NCI-H2107 treated with DMSO at 0.1 percent for 48 hours (cell line): ENCODE measurements around the gene SERP2.

Source experiments
- DNase-seq: peaks from one replicate; lab custom pipeline; 2025; ENCODE audit not compliant: unreplicated experiment; lab: John Stamatoyannopoulos, UW

Gene SERP2

DNA sequence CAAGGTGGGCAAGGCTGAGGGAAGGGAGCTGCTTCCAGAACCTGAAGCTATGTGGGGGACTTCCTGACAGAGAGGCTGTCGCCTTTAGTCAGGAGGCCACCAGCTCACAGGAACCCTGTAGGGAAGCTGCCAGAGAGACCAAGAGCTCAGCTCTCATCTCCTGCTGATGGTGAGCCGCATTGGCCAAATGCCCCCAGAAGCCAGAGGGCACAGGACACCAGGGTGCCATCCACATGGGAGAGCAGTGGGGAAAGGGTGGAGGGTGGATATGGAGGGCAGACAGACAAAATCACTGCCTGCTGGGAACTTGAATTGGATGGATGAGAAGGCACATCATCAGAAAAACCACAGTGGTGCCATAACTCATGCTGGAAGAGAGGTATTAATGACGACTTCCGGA is 36.0 kb downstream of the SERP2 start:
- no peak for DNase-seq

DNA sequence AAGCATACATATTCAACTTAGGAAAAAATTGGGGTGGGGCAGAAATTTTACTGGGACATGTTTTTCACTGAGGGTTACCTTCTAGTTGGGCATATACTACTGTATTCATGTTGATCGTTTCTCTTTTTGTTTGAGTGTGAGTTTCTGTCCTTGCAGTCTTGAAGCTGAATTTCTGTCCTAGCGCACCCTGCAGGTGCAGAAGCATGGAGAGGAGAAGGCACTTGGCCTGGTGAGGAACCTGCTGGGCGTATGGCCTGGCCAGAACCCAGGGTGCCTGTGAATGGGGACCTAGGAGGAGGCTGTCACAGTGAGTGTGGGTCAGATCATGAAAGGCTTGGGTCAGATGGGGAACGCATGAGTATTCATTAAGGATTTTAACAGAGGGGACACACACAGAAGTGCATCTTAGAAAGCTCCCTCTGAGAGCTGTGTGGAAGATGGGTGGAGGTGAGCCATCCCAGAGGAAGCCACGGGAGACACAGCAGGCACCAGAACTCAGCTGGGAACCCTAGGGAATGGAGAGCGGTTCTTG is 36.8 kb downstream of the SERP2 start:
- no peak for DNase-seq

DNA sequence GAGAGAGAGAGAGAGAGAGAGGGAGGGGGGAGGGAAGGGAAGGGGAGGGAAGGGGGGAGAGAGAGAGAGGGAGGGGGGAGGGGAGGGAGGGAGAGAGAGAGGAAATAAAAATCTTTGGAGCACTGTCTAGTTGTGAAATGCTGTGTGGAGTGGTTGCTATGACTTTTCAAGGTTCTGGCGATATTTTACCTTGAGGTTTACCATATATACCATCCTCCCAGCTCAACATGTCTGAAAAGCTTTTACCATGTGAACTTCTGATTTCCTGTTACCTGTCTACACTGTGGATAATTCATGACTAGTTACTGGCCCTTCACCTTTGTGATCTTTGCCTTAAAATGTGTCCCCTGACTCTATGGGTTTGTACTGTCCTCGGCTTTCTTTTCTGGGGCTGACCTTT is 38.2 kb downstream of the SERP2 start:
- no peak for DNase-seq

DNA sequence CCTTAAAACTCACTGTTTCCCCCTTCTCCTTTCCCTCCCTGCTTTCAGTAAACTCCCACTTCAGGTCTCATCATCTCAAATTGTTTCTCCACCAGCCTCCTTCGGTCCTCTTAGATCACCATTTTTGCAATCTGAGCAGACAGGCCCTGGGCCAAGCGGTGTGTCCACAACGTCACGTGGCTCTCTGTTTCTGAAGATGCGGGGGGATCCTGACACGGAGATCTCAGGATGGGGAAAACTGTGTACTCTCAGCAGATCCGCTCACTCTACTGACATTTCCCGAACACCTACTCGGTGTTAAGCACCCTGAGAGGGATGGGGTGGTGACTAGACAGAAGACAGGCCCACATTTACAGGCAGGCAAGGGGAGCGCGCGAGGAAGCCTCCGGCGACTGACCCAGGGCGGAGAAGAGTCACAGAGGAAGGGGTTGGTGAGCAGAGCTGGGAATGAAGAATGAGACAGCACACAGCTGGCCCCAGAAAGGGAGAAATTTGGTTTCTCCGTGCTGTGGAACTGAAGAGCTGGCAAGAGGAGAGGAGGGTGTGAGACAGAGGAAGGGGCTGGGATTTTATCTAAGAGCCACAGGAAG is 38.8 kb downstream of the SERP2 start:
- DNase-seq = no peak

DNA sequence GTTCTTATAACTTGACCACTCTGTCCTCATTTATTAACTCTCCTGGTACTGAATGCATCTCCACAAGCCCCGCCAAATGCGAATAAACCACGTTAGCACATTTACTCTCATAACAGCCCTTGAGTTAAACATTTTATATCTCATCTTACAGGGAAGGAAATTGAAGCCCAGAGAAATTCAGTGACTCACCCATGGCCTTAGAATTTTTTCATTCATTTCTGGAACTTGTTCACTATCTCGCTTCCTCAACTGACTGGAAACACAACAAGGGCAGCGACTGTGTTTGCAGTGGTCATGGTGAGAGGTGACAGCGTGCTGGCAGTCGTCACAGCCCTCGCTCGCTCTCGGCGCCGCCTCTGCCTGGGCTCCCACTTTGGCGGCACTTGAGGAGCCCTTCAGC is 39.5 kb downstream of the SERP2 start:
- DNase-seq = no peak

DNA sequence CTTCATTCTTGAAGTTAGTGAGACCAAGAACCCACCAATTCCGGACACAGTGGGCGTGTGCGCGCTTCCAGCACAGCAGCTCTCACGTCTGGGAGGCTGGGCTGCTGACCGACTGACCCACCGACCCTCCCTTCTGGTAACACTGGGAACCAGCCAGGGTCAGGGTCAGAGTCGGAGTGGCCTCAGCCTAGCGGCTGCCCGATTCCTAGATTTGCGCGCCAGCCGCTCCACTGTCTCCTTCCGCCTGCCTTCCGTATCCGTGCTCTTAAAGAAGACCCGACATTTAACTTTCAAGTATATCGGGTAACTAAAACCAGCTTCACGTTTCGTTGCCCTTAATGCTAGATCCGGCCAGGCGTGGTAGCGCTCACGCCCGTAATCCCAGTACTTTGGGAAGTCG is 41.1 kb downstream of the SERP2 start:
- no peak for DNase-seq

DNA sequence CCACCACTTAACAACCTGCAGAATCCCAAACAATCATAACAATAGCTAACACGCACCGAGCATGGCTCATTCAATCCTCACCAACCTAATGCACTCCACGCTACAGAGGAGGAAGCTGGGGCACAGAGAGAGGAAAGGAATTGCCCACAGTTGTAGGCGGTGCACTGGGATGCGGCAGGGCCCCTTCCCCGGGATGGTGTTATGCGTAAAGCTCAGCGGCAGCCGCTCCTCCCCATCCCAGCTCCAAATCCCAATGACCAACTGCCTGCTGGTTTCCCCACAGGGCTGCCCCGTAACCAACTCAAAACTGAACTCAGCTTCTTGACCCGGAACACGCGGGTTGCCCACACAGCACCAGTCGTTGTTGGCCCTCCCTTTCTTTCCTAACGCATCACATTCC is 42.2 kb downstream of the SERP2 start:
- DNase-seq = no peak

DNA sequence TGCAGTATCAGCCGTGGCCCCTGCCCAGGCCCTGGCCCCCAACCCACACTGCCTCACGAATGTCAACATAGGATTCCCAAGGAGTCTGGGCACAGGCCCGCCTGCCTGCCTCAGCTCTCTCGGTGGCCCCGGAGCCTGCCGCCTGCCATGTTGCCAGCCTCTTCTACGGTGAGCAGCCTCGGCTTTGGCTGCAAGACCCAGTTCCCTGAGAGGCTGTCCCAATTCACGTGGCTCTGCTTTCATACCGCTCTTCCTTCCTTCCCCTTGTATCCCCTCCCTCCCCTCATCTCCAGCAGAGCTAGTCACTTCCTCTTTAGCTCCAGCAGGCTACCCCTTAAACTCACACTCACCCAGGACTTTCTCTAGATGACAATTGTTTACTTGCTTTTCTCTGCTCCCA is 42.7 kb downstream of the SERP2 start:
- DNase-seq = no peak

DNA sequence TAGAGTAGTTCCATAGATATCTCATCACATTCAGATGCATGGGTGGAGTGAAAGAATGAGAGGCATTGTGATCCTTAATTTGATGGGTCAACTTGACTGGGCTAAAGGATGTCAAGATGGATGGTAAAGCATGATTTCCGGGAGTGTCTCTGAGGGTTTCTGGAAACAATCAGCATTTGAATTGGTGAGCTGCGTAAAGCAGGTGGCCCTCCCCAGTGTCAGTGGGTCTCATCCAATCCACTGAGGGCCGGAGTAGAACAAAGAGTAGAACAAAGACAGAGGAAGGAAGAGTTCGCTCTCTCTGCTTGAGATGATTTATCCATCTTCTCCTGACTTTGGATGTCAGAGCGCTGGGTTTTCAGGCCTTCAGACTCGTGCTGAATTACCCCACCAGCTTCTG is 43.1 kb downstream of the SERP2 start:
- no peak for DNase-seq

DNA sequence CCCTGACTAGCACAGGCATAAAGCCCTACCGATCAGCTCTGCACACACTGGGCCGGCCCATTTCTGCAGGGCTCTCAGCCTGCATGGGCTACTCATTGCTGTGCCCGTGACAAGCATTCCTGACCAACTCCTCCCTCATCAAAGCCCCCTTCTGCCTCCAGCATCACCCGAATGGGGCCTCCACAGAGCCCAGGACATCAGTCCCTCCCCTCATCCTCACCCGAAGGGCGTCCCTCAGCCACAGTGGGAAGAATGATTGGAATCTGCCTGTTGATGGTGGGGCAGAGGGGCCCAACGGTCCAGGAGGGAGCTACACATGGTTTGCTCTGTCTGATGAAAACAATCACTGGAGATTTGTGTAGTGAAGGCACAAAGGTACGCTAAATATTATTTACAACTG is 43.8 kb downstream of the SERP2 start:
- DNase-seq = no peak

DNA sequence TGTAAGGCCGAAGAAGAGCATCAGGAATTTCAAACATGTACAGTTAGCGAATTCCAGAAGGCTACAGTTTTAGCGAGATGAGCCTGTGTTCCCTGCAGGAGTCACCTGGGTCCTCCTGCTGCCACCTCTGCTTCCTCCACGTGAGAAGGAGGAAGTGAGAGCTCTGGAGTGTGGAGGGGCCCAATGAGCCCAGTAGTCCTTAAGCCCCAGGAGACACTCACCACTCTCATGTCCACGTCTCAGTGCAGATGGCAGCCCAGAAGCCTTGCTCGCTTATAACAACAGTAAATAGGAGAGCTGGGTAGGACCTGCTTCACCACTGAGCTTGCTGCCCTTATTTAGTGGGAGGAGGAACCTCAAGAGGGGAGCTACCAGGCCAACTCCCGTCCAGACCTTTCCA is 44.3 kb downstream of the SERP2 start:
- DNase-seq = no peak

DNA sequence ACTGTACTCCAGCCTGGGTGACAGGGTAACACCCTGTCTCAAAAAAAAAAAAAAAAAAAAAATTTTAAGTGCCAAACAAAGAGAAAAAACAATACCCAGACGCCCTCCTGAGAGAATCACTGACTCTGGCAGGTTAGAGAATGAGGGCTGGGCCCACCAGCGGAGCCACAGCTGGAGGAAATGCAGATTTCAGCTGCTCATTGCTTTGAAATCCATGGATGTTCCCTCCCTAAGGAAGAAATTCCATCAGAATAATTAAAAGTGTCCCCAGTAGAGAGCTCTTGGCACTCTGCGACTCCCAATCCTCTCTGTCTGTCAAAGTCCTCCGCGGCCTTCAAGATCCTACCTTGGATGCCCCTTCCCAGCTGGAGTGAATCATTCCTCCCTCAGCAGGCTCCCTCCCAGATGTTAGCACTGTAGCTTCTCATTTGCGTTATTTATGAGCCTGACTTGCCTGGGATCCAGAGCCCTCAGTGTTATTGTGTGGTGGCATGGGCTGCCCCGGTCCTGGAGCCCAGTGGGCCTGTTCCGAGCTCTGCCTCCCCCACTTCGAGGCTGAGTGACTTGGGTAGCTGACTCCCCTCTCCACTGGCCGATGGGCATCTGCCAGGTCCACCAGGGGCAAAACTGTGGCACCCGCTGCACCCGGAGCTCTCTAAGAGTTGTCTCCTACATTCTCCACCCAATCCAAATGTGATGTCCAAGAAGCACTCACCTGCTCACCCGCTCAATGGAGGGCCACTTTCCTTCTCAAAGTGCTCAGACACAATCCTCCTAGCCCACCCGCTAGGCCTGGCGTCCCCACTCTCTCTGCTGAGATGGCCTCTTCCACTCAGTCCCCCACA is 47.0 kb downstream of the SERP2 start:
- no peak for DNase-seq

DNA sequence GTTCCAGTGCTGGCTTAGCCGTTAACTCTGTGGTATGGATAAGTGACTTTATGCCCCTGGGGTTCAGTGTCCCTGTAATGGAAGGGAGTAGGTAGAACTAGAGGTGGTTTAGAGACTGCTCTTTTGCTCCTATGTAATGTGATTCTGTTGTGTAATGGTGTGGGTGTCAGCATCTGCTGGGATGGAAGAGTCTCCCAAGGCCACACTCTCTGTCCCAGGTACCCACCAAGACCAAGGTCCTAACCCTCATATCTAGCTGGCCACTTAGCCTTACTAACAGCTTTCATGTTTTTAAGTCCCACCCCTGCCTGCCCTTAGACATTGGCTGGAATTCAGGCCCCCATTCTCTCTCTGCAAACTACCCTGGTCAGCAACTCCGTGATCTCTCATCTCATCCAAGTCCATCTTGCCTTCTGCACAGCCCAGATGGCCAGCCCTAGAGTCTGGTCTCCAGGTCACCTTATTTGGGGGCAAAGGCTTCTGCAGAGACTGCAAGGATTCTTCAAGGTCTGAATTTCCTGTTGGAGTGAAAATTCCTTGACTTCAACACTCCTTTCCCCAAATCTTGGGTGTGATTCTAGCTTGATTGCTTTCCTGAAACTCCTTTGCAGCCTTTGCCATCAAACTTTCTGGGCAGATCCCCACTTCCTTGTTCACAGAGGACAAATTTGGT is 48.4 kb downstream of the SERP2 start:
- DNase-seq = no peak

DNA sequence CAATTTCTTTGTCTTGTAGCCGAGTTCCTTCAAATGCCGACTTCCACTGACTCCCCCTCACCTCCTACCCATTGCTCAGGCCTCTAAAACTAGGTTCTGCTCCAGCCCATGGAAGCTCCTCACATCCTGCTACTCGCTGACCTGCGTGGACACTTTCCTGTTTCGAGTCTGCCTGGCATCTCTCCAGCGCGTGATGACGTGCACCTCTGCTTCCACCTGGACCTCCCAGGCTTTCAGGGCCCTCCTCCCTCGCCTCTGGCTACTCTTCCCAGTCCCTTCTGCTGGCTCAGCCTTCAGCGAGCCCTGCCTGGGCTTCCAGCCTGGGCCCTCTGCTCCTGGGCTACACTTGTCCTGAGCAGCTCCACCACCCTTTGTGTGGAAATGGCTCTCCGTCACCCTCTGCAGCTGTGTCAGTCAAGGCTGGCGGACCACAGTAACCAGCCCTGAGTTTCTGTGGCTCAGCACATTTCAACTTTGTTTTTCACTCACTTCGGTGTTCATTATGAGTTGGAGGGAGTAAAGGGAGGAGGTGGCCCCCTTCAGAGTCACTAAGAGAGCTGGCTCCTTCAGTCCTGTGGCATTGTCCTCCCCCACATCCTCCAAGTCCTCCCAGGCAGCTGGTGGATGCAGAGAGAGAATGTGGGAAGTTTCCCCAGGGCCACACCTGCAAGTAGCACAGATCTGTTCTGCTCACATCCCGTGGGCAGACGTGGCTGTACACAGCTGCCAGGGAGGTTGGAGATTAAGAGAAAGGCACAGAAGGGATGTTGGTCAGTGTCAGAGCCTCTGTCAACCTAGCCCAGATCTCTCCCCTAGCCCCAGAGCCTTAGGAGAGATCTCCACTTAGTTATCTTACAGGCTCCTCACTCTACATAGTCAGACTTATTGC is 49.4 kb downstream of the SERP2 start:
- DNase-seq = no peak

DNA sequence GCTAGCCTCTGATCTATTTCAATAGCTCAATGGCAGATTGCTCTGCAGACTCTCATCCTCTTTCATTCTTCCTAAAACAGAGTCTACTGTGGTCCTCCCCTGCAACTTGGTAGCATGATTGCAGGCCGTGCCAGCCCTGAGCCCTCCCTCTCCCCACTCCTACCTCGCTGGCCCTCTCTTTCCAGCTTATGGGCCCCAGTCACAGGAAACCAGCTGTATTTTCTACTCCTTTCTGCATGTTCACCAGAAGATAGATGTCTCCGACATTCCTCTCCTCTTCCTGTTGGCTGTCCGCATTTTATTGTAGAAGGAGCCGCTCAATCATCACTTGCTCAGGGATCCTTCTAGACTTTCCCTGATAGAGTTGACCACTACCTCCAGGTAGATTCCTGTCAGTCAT is 50.2 kb downstream of the SERP2 start:
- DNase-seq = no peak

DNA sequence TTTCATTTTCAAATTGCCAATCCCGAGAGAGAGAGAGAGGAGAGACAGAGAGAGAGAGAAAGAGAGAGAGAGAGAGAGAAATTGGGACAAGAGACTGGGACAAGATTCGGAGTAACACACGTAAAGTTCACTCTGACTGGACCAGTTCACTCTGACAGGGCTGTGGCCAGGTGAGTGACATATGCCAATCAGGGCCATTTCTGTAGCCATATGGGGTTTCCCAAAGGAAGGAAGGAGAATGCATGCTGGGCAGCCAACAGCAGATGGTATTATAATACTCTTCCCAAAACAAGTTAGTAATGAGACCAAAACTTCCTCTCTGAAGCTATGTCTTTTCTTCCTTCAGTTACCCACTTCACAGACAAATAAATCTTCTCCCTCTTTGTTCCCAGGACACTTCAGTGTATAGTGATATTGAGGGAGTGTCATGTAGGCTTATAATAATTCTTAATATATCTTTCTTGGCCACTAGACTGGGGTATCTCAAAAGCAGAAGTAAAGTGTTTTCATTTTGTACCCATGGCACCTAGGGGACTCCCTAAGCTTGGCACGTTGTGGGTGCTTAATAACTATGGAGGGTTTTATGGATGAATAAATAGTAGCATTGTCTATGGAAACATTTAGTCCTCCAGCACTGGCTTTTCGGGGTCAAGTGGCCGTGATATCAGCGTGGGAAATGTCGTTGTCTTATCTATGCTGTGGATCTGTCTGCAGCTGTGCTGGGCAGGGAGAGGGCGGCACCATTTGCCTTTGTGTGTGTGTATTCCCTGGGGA is 51.6 kb downstream of the SERP2 start:
- no peak for DNase-seq

DNA sequence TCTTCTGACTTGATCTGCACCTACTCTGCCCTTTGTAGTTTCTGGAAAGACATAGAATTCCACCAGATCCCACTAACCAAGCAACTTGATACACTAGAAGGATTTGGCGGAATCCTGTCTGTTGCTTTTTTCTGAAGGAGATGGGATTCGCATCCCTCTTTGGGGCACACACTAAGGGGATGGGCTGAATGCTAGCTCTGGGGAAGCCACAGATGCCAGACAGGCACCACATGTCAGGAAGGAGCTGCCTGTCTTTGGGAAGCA is 52.1 kb downstream of the SERP2 start:
- DNase-seq = peak; percentile 61

DNA sequence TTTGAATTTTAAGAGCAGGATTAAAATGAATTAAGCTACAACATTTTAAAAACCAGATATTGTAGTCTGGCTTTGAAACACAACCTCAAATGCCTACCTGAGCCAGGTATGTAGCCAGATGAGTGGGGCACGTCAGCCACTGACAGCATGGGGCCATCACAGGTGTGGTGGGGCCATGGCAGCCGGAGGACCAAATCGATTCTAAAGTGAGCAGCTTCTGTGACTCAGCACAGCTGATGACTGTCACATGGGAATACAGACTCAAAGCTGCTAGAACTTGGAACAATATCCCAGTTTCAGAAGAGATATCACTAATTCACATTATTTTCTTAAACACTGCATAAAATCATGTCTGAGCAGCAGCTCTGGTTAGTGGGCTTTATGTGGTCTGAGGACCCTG is 52.8 kb downstream of the SERP2 start:
- no peak for DNase-seq

DNA sequence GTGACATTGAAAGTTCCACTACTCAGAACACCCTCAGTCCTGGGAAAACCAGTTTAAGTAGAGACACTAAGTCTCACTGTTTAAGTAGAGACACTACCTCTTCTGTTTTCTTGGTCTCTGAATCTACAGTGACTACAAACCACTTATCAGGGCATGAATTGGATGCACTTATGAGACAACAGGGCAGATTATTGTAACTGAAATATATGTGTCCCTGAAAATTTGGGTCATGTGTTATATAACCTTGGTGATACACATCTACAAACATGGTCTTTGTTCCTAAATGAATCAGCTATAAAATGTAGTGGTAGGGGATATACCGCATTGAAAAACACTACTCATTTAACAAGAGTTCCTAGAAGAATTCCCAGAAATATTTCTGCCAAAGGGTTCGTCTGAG is 55.7 kb downstream of the SERP2 start:
- DNase-seq = no peak

DNA sequence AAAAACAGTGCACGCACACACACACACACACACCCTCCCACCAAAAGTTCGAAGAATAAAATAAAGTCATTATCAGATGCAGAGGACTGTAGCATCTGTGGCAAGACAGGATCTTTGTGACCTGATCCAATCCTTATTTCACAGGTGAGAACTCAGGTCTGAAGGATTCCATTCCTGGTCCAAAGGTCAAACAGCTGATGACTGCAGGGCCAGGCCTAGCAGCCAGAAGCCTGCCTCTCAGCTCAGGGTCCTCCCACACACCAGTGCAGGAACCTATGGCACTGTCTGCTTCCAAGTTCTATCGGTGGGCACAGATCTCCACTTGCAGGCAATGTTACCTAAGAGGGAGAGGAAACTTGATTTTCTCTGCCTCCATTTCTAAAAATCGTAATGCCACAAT is 57.5 kb downstream of the SERP2 start:
- no peak for DNase-seq

DNA sequence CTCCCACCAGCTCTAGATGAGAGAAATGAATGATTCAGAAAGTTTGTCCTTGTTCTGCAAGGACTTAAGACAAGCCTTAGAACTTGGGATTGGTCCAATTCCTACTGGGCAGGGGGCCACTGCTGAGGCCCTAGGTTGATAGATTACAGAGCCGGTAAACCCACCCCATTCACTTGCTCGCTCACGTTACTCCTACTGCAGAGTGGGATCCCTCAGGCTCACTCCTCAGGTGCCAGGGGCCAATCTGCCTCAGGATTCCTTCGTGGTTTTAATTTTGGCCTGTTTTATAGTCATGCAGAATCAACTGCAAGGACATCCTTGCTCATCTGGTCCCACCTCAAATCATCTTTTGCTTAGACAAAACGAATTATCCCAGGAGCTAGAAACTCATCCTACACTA is 59.0 kb downstream of the SERP2 start:
- DNase-seq = no peak
